Measurements from ENCODE around the gene VWA5A. TPM values are rescaled to one million over a fixed set of nuclear protein-coding genes. Genes with fewer than 3 reads are reported as not detected.

VWA5A gene
- polyA plus RNA-seq, 1 of the 3 experiments (the other 2 are of a cell fraction), result 7.6 TPM

DNA sequence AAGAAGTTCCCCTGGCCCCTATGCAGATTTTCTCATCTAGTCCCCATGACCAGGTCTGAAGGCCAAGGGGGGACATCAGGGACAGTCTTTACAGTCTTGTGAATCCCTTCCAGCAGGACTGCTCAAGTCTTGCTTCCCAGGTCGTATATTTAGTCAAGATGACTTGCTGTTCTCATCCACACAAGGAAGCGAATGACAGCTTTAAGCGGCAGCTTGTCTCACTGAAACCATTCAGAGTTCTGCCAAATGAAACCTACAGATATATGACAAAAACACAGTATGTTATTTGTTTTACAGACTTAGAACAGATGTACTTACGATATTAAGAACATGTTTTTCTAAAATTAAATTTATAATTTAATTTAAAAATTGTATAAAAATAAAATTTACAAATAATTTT lies 5.6 kb downstream of the VWA5A start:
- no peak for DNase-seq
- Histone ChIP-seq H4K20me1 (ENCODE audit: insufficient read depth) (no peaks in the 10 kb centered on the region), H3K36me3 (replicated peaks in 1 of 2; ENCODE audit: control insufficient read depth in 1 of 2, insufficient read depth in 2 of 2, low read length in 1 of 2) (peaks cover 0 to 22% of the 10 kb centered on the region in 2 experiments), H2AFZ (ENCODE audit: low read depth) (no peak overlapping the region), H3K4me1 (ENCODE audit: control insufficient read depth in 1 of 2, insufficient read depth in 2 of 2, low read depth in 1 of 2, low read length in 1 of 2) (peaks cover 2% of the 10 kb centered on the region in 2 experiments; a peak in 2 of 4 replicates), H3K79me2 (ENCODE audit: insufficient read depth) (no peaks in the 10 kb centered on the region), H3K9ac (no peak overlapping the region), H3K9me3 (no peaks in the 10 kb centered on the region), H3K27ac (ENCODE audit: low read depth in 2 of 2, low read length in 1 of 2) (no peak overlapping the region), H3K4me2 (no peak overlapping the region), H3F3A (replicated peaks; ENCODE audit: insufficient read depth) (no peaks in the 10 kb centered on the region), H3K9me2 (no peaks in the 10 kb centered on the region), H3K27me3 (ENCODE audit: insufficient read depth) (no peaks in the 10 kb centered on the region), H3K4me3 (ENCODE audit: low read depth in 2 of 2, low read length in 1 of 2) (no peak overlapping the region)
- no peak for TF ChIP-seq PBX3 (IDR thresholded peaks at IDR 0.05)
- no peak for TF ChIP-seq FOXM1 (IDR thresholded peaks at IDR 0.05; ENCODE audit: low read depth)
- TF ChIP-seq FOXJ3 (CRISPR knock-in tag; IDR thresholded peaks at IDR 0.05), result no peak
- TF ChIP-seq TAF1 (IDR thresholded peaks at IDR 0.05; ENCODE audit: borderline replicate concordance, low read depth, low read length), result no peak
- TF ChIP-seq CHD2 (IDR thresholded peaks at IDR 0.05; ENCODE audit: low read length, partially characterized antibody), result no peak
- no peak for TF ChIP-seq RCOR1 (IDR thresholded peaks at IDR 0.05; ENCODE audit: low read length)
- no peak for TF ChIP-seq TCF12 (IDR thresholded peaks at IDR 0.05)
- no peak for TF ChIP-seq MEF2A (IDR thresholded peaks at IDR 0.05; ENCODE audit: borderline replicate concordance, low read depth)
- no peak for TF ChIP-seq NFIC (IDR thresholded peaks at IDR 0.05; ENCODE audit: borderline replicate concordance)
- no peak for TF ChIP-seq EZH2phosphoT487 (IDR thresholded peaks at IDR 0.05; ENCODE audit: borderline replicate concordance, low read depth)
- no peak for TF ChIP-seq ELF1 (IDR thresholded peaks at IDR 0.05)
- no peak for TF ChIP-seq RXRA (IDR thresholded peaks at IDR 0.05; ENCODE audit: borderline replicate concordance, low read depth)
- no peak for TF ChIP-seq MXI1 (IDR thresholded peaks at IDR 0.05; ENCODE audit: low read depth, low read length)
- ChIA-PET CTCF (interaction anchor here (1.0 to 1.6 kb wide), 4 partner anchors 18 to 74 kb away, joined by 3 to 5 read pairs (median 4); no protein-coding TSS in a partner anchor), POLR2A (no interaction called here)
- WGBS (ENCODE audit: low lambda C conversion rate), result 77% methylated on average over 4 of the region's 4 CpGs

- Histone ChIP-seq H3K9me2 (no peaks in the 10 kb centered on the region), H4K20me1 (ENCODE audit: insufficient read depth) (no peaks in the 10 kb centered on the region), H3K9me3 (no peaks in the 10 kb centered on the region), H3K4me1 (ENCODE audit: control insufficient read depth in 1 of 2, insufficient read depth in 2 of 2, low read depth in 1 of 2, low read length in 1 of 2) (no peaks in the 10 kb centered on the region), H3K27me3 (ENCODE audit: insufficient read depth) (no peaks in the 10 kb centered on the region), H3K27ac (ENCODE audit: low read depth in 2 of 2, low read length in 1 of 2) (no peak overlapping the region), H3K36me3 (replicated peaks in 1 of 2; ENCODE audit: control insufficient read depth in 1 of 2, insufficient read depth in 2 of 2, low read length in 1 of 2) (peaks cover 0 to 22% of the 10 kb centered on the region in 2 experiments), H3K9ac (no peak overlapping the region), H2AFZ (ENCODE audit: low read depth) (no peak overlapping the region), H3K4me2 (no peak overlapping the region), H3K4me3 (ENCODE audit: low read depth in 2 of 2, low read length in 1 of 2) (no peak overlapping the region), H3K79me2 (ENCODE audit: insufficient read depth) (no peaks in the 10 kb centered on the region), H3F3A (replicated peaks; ENCODE audit: insufficient read depth) (no peaks in the 10 kb centered on the region)
- 57% methylated on average over 1 of the region's 1 CpG for WGBS (ENCODE audit: low lambda C conversion rate)
- POLR2A ChIA-PET, result no interaction called here
- TF ChIP-seq MEF2A (IDR thresholded peaks at IDR 0.05; ENCODE audit: borderline replicate concordance, low read depth) (no peak), POLR2AphosphoS5 (IDR thresholded peaks at IDR 0.05; ENCODE audit: low read depth, low read length) (no peak), TAF1 (IDR thresholded peaks at IDR 0.05; ENCODE audit: borderline replicate concordance, low read depth, low read length) (no peak), YY1 (IDR thresholded peaks at IDR 0.05; ENCODE audit: low read depth) (no peak), TEAD4 (IDR thresholded peaks at IDR 0.05; ENCODE audit: borderline replicate concordance, insufficient read depth) (no peak), EZH2phosphoT487 (IDR thresholded peaks at IDR 0.05; ENCODE audit: borderline replicate concordance, low read depth) (no peak), SMC3 (IDR thresholded peaks at IDR 0.05; ENCODE audit: low read depth, low read length) (no peak), ZBTB33 (IDR thresholded peaks at IDR 0.05; ENCODE audit: borderline replicate concordance, low read depth) (no peak), EP300 (IDR thresholded peaks at IDR 0.05; ENCODE audit: borderline replicate concordance in 1 of 2, low read depth in 1 of 2, low read length in 1 of 2) (no peak), NFIC (IDR thresholded peaks at IDR 0.05; ENCODE audit: borderline replicate concordance) (no peak), IRF3 (IDR thresholded peaks at IDR 0.05; ENCODE audit: low read depth, low read length) (no peak), FOSL2 (IDR thresholded peaks at IDR 0.05; ENCODE audit: borderline replicate concordance, low read depth) (no peak), RXRA (IDR thresholded peaks at IDR 0.05; ENCODE audit: borderline replicate concordance, low read depth) (no peak), RCOR1 (IDR thresholded peaks at IDR 0.05; ENCODE audit: low read length) (no peak), NRF1 (IDR thresholded peaks at IDR 0.05; ENCODE audit: low read depth, low read length) (no peak), TCF12 (IDR thresholded peaks at IDR 0.05) (no peak), MAX (IDR thresholded peaks at IDR 0.05; ENCODE audit: low read depth) (no peak)
- no peak for DNase-seq
- CTCF ChIA-PET, result interaction anchor here (1.2 to 1.6 kb wide), 2 partner anchors 19 to 22 kb away, joined by 3 to 5 read pairs; no protein-coding TSS in a partner anchor
Observed at GRCh38 chr11:124122123-124122522, 6.9 kb downstream of the VWA5A start.

Measured in SK-N-SH (cell line).